HG03175 (cell line): ENCODE results near the gene RASA3.

ENCODE experiments used
- ATAC-seq: cut with Tn5 transposase; IDR thresholded peaks from one replicate; pipeline ENCODE4 v1.9.1; 2021; ENCODE audit warnings: mild to moderate bottlenecking, moderate library complexity; ENCODE audit not compliant: unreplicated experiment

The RASA3 gene

DNA sequence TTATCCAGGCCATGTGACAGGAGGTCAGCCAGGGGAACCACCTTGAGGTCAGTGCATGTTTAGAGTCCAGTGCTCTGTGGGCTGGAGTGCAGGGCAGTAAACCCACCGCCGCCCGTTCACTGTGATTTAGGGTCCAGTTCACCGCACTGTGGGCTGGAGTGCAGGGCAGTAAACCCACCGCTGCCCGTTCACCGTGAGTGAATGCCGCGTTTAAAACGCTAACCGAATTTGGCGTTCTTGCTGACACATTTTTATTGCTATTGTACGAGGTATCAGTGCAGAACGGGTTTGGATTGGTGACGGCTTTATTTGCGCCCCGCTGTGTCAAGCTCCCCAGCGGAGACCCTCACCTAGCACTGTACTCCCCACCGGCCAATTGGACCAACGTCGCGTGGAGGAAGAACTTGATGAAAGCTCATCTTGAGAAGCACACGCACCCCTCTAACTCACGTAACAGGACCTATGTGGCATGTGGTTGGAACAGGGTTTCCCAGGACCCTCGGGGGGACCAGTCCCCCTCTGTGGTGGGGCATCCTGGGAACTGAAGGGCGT, 186.5 kb downstream of the RASA3 start:
- ATAC-seq = no peak

DNA sequence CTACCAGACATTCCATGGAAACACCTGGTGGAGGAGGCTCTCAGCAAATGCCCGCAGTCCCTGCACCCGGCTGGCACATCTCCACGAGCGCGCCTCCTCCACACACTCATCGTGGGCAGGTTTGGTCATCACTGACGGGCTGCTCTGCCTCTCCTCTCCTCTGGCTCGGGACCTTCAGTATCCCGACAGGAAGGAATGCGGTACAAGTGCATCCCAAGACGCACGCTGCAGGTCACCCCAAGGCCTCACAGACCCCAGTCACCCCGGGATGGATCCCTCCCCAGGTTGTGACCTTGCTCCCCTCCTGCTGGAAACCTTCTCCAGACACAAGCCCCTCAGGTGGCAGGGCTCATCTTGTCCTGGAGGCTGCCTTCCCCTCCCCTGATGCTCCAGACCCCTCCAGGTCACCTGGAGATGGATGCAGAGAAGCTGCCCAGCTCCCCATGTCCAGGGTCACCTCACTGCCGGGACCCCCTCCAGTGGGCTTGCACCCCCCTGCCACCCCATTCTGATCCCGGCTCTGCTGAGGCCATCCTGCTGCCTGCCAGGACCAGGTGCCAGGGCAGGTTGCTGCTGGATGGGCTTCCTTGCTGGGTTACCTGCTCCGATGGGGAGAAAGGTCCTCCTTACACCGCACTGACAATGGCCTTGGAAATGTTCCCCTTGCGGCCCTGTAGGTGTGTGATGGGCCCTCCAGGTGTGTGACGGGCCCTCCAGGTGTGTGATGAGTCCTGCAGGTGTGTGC, 188.4 kb downstream of the RASA3 start:
- ATAC-seq = no peak

DNA sequence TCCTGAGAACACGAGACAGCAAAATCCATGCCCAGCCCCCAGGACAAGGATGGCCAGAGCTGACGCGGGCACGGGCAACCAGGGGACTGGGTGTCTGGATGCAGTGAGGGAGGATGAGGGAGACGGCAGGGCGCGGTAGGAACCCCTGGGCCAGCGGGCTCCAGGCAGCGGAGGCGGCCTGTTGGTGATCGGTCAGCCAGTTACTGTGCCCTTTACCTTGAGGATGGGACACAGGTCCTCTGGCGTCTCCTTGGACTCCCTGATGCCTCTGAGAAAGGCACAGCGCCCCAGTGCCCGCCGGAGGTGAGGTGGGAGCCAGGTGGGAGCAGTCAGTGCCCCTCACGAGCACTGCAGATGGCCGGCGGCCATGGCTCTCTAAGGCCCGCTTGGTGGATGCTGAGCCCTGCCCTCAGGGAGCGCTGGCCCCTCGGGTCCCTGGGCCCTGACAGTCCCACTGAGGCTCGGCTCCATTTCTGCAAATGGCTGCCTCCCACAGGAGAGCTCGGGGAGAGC, 189.8 kb downstream of the RASA3 start:
- no peak for ATAC-seq

DNA sequence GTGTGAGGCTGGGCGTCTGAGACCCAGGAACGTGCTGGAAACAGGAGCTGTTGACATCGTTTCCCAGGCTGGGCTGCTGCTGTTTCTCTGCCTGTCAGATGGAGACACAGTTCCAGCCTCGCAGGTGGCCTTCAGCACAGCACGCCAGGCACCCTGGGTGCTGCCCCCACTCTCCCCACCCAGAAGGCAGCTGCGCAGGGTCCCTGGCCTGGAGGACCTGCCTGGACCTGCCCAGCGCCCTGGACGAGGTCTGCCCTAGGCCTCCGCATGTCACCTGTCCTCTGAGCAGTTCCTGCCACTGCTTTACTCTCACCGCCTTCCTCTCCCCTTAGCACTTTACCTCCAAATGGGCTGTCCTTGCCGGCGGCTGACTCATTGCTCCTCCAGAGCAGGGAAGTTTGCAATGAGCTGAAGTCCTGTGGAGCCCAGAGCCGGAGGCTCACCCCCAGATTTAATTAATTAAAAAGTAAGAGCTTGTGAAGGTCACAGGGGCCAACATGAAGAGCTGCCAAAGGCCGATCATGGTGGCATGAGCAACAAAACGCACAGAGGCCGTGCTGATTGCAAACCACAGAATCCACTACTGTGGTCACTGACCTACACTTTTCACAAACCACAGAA, 190.7 kb downstream of the RASA3 start:
- no peak for ATAC-seq

DNA sequence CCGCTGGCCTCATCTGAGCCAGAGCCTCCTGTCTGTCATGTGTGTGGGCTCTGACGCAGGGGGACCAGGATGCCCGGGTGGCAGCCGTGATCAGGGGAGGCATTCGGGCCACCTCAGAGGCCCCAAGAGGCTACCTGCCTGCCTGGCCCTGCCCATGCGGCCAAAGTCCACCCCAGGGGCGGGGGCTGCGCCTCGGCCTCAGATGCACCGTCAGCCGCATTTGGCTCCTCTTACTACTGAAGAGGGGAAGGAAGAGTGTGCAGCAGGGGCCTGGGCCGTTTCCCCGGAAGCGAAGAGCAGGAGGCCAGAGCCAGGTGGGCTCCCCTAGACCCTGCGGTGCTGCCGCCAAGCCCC, 192.5 kb downstream of the RASA3 start:
- no peak for ATAC-seq

DNA sequence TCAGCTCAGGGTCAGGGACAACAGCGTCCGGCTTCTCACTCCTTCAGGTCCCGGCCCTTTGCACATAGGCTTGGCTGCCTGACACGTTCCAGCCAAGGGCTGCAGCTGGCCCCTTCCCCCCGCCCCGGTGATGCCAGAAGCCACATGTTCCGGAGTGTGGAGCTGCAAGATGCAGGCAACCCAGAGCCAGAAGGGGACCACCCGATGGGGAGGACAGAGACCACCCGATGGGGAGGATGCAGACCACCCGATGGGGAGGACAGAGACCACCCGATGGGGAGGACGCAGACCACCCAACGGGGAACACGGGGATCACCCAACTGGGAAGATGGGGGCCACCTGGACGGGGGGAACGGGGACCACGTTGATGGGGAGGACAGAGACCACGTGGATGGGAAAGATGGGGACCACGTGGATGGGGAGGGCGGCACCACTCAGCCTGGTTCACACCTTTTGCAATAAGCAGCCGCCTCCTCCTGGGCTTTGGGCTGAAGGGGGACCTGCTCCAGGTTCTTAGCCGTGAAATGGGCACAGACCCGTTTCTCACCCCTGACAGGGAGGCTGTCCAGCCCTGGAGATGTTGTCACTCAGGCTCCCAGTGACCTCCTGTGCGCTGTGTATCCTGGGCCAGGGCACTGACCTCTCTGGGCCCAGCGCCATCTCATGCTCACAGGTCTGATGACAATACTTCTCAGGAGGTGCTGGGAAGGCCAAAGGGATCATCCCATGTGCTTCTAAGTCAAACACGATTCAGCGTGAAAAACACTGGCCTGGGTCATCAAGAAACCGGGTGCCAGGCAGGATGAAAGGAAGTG, 193.1 kb downstream of the RASA3 start:
- no peak for ATAC-seq

DNA sequence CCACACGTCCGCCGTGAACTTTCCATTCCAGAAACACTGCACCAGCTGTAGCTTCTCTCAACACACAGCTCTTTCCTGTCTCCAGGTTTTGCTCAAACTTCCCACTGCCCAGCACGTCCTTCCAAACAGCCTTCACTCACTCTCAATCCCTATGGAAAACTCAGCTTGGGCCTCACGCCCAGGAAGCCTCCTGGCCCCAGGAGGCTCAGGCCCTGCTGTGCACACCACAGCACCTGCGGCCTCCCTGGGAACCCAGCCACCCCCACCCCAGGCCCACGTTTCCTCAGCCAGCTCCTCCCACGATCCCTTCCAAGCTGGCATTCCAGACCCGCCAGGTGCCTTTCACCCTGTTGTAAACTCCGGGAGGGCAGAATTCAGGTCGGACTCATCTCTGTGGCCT, 193.7 kb downstream of the RASA3 start:
- no peak for ATAC-seq

DNA sequence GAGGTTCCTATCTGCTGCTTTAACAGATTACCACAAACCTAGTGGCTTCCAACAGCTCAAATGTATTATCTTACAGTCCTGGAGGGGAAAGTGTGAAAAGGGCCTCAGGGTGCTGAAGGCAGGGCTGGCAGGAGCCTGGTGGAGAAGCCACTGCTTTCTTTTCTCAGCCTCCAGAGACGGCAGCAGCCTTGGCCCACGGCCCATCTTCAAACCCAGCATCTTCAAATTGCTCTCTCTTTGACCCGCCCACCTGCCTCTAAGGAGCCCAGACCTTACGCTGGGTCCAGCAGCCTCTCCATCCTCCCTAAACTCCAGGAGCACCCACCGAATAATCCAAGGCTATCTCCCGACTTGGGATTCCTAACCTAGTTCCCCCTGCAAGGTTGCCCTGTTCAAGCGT, 194.2 kb downstream of the RASA3 start:
- no peak for ATAC-seq

DNA sequence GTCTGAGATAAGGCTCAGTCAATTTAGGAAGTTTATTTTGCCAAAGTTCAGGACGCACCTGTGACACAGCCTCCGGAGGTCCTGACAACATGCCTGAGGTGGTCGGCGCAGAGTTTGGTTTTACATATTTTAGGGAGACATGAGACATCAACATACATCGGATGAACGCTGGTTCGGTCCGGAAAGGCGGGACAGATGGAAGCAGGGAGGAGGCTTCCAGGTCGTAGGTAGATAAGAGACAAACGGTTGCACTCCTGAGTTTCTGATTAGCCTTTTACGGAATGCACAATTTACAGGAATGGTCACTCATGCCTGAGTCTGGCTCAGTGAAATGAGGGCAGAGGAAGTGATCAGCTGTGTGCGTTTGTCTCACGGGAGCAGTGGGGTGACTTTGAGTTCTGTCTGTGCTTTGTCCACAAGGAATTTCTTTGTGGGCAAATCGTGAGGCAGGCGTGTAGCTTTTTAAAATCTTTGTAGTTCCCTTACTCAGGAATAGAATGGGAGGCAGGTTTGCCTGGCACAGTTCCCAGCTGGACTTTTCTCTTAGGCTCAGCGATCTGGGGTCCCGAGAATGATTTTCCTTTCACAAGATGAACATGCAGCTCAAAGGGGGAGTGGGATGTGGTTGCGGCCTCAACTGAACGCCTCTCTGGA, 194.8 kb downstream of the RASA3 start:
- ATAC-seq = no peak

DNA sequence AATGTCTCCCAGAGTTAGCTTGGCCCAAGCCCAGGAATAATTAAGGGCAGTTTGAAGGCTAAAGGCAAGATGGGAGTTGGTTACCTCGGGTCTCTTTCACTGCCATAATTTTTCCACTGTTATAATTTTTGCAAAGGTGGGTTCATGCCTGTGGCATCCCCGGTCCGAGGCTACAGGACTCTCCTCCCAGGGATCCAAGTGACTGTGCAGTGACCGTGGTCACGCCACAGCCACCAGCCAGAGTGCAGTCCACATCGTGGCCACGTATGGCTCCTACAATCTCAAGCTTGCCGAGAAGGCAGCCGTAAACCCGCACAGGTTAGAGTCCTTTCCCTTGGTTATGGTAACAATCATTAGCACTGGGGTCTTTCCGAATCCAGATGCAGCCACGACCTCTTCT, 195.3 kb downstream of the RASA3 start:
- ATAC-seq = no peak

DNA sequence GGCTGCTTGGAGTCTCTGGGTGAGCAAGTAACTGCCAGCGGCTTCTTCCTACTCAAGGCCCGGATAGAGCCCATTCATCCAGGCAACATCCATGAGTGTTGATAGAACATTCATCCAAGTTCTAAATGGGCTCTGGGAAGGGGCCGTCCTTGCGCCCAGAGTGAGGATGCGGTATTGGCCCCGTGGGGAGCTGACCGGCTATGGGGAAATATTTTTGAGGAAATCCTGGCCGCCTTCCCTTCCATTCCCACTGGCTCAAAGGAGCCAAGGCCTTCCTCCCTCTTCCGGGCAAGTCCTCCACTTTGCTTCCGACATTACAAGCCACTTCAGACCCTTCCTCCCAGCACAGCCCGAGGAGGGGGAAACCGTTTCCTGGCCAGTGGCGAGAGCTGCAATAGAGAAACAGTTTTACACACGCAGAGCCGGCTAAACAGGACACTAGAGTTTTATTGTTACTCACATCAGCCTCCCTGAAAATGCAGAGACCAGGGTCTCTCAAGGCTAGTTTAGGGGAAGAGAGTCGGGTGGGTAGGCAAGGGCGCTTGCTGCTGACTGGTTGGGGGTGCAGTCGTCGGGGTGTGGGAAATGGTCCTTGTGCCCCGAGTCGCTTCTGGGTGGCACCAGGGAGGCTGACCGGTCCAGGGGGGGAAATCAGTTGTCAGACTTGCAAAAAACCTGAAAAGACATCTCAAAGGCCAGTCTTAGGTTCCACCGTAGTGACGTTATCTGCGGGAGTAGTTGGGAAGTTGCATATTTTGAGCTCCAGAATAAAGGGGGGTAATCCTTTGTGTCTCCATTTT, 196.1 kb downstream of the RASA3 start:
- ATAC-seq = no peak

DNA sequence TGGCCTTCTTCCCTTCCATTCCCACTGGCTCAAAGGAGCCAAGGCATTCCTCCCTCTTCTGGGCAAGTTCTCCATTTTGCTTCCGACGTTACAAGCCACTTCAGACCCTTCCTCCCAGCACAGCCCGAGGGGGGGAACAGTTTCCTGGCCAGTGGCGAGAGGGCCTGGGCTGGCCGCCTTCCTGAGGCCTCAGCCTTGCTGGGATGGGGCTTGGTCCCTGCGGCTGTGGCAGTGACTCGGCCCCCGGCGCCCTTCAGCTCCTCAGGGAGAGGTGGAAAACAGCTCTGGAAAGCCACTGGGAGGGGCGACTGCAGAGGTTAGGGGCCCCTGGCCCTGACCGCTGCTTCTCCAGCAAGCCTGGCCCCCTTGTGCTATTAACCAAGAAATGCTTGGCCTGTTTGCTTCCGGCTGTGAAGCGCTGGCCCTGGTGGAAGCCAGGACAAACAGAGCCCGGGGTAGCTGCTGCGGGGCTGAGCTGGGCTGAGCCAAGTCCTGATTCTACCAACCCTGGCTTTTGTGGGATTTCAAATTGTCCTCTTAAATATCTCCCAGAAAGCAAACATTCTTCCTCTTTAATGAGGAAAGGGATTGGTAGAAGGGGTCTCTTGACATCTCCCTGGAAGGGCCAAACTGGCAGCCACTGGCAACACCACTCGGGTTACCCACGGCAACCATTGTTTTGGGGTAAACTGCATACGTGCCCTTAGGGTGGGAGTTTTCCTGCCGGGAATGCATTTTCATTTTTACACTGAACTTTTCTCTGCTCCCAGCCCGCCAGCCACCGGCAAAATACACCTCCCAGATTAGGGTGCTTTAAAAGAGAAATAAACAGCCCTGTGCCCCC, 197.2 kb downstream of the RASA3 start:
- no peak for ATAC-seq

DNA sequence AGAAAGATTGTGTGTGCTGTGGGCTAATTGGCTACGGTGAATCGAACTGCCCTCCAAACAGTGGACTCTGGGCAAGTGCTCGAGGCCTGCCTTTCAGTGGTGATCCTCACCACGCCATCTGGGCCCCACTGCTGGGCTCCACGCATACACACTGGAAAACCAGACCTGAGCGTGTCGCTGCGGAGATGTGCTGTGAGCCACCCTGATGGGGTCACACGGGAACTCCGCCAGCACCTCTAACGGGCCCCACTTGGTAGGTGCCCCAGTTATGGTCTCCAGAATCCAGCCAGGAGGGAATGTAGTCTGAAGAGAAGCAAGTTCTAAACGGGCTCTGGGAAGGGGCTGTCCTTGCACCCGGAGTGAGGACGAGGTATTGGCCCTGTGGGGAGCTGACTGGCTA, 197.8 kb downstream of the RASA3 start:
- ATAC-seq = no peak

DNA sequence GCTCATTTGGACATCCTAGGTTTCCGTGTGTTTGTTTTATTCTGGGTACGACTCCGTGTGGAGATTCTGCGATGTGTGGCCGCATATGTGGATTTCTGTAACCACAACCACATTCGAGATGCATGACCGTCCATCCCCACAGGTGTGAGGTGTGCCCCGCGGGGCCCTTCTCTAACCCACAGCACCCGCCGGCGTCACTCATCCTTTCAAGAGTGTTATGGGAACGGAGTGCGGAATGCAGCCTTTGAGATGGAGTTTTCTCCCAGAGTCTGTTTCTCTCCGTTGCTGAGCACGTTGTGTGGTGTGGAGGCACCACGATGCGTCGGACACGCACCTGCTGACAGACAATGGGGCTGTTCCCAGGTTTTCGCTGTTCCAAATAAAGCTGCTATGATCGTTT, 198.5 kb downstream of the RASA3 start:
- no peak for ATAC-seq

DNA sequence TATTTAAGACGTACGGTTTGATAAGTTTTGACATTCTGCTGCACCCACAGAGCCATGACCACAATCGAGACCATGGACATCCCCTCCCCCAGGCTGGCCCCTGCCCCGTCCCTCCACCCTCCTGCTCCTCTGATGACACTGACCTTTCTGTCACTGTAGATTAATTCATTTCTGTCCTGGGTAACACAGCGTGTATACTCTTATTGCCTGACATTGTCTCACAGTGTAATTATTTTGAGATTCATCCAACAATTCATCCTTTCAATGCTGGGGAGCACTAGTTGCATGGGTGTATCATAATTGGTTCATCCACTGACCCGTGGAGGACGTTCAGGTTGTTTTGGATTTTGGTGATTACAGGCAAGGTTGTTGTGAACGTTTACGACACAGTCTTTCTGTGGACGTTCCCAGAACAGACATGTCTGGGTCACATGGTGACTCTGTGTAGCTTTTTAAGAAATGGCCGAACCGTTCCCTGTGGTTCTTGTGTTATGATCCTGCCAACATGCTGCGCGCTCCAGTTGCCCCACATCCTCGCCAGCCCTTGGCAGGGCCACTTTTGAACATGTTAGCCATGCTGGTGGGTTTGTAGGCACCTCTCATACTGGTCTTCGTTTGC, 200.5 kb downstream of the RASA3 start:
- ATAC-seq = no peak

DNA sequence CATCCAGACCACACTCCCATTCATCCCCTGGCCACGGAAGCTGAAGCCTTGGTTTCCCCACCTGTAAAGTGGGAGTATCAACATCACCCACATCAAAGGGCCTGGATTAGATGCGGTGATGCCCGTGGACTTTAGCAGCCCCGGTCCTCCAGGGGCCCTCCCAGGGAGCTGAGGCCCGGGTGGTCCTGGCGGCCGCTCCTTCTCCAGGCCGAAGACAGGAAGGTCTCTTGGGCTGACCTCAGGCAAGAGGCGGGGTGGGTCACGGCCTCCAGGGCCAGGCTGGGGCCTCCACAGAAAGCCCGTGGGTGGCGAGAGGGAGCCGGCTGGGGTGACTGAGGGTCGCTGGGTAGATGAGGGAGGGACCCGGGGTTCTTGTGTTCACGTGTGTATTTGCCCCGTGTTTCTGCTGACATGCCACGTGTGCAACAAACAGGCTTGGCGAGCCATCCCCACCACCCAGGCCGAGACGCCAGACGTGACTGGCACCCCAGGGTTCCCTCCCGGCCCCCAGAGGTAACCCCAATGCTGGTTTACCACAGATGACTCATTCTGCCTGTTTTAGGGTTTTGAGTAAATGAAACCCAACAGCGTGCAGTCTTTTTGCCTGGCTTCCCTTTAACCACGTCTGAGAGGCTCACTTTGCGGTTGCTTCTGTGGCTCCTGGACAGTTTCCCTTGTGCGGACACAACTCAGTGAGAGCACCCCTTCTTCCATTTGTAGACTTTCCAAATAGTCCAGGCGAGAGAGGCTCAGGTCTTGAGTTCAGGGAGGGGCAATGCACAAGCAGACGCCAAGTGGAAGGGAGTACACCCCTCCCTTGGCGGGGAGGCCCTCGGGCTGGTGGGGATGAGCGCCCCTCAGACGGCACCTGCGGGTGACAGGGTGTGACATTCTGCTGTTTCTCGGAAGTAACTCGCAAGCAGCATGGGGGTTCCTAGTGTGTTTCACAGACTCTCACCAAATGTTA, 201.5 kb downstream of the RASA3 start:
- no peak for ATAC-seq
